Stomach (tissue), 9 donors: ENCODE measurements around the gene MISP3. TPM values are rescaled to one million over a fixed set of nuclear protein-coding genes. Genes with fewer than 3 reads are reported as not detected.

Experiments used
- DNase-seq, 2 donors: peaks; one replicate each; pipeline versions ENCODE4 v3.0.0 to v3.0.0-alpha.2; 2013 to 2019
- H3K27ac ChIP-seq, 5 donors: fragments of 200-600 bp in 4 of 5; sonication (generic) in 4 of 5; one replicate each; pipeline ENCODE4 v1.5.1; 2013 to 2019; ENCODE audit warnings: mild to moderate bottlenecking in 1 of 5, moderate library complexity in 1 of 5
- H3K27me3 ChIP-seq, 3 donors: fragments of 200-600 bp; sonication (generic); one replicate each; pipeline ENCODE4 v1.5.1; 2017 to 2019; ENCODE audit warnings: mixed run types in 1 of 3
- H3K36me3 ChIP-seq, 4 donors: fragments of 200-600 bp; sonication (generic); 1 replicate in 3 of 4; 2 replicates in 1 of 4; pipeline ENCODE4 v1.5.1; 2016 to 2019
- H3K4me1 ChIP-seq, 4 donors: fragments of 200-600 bp; sonication (generic); one replicate each; pipeline ENCODE4 v1.5.1; 2016 to 2019
- H3K4me3 ChIP-seq, 4 donors: fragments of 200-600 bp; sonication (generic) in 3 of 4; one replicate each; pipeline ENCODE4 v1.5.1; 2016 to 2019; ENCODE audit warnings: mild to moderate bottlenecking in 1 of 4
- H3K9me3 ChIP-seq, 4 donors: fragments of 200-600 bp; sonication (generic); one replicate each; pipeline ENCODE4 v1.5.1; 2016 to 2019
- CTCF ChIP-seq, 7 experiments: fragments of 450-650 bp in 4 of 7; fragments of 200-600 bp in 3 of 7; sonication (generic) in 3 of 7; IDR thresholded peaks; one replicate each; pipeline ENCODE4 v1.5.1; 2016 to 2019; ENCODE audit warnings: antibody characterized with exemption in 7 of 7, control low read depth in 2 of 7, mild to moderate bottlenecking in 1 of 7
- EP300 ChIP-seq: sonication (generic); formaldehyde crosslinking; IDR thresholded peaks from one replicate; pipeline ENCODE4 v1.6.1; 2017; ENCODE audit warnings: antibody characterized with exemption
- POLR2A ChIP-seq, 4 donors: fragments of 450-650 bp; IDR thresholded peaks; one replicate each; pipeline ENCODE4 v1.6.1; 2016; ENCODE audit warnings: antibody characterized with exemption in 4 of 4, control low read depth in 2 of 4, mild to moderate bottlenecking in 1 of 4, moderate library complexity in 1 of 4
- POLR2AphosphoS5 ChIP-seq, 3 donors: sonication (generic); formaldehyde crosslinking; IDR thresholded peaks; one replicate each; pipeline ENCODE4 v1.6.1; 2016; ENCODE audit warnings: antibody characterized with exemption in 3 of 3
- WGBS, 5 donors: extraction: QIAGEN DNeasy Blood & Tissue Kit in 3 of 5; methylation state at CpG; one replicate each; pipeline versions ENCODE4 v1.1.5 to v1.1.7; 2013 to 2018; 5-methylcytosine and 5-hydroxymethylcytosine counted together
- intact Hi-C: fragments of 100-400 bp; cut with DNase I; formaldehyde crosslinking; loops from one replicate; pipeline ENCODE4 v1.15.1; 2023; ENCODE audit warnings: low total_unique reads
- polyA plus RNA-seq, 3 donors: library from polyadenylated mRNA; stranded (reverse); fragments of 200-250 nt; gene quantifications; one replicate each; pipeline ENCODE4 v1.2.3, GENCODE V29; 2013
- total RNA-seq, 5 donors: library from RNA; depleted of rRNA; stranded (reverse); fragments of >200 nt; gene quantifications; one replicate each; pipeline versions ENCODE4 v1.1.0 to v1.2.3, GENCODE V29; 2014 to 2016
- donor health status: healthy with polysubstance abuse.
- donor health status: Bipolar disorder and iron deficiency.
- donor health status: healthy.

MISP3 gene
- total and polyA plus RNA-seq, 8 donors: 2.0 to 88.7 (median 27.4) TPM

- no peaks in the 10 kb centered on the region for H3K36me3 ChIP-seq
- 56 to 79% (median 63%) methylated on average over 2 of the region's 2 CpGs for WGBS, 5 donors
- H3K9me3 ChIP-seq: no peaks in the 10 kb centered on the region
- DNase-seq: no peak
- TF ChIP-seq EP300 (no peak), POLR2A (IDR thresholded peaks at IDR 0.05) (no peak), CTCF (IDR thresholded peaks at IDR 0.05) (no peak), POLR2AphosphoS5 (IDR thresholded peaks at IDR 0.05) (no peak)
- intact Hi-C loops: no loop called here
- H3K4me1 ChIP-seq: peaks cover 35 to 65% (median 51%) of the 10 kb centered on the region in 4 donors
- H3K4me3 ChIP-seq: no peak overlapping the region
- no peaks in the 10 kb centered on the region for H3K27me3 ChIP-seq
- peak overlapping the region in 1 of 5 donors; percentile 43 for H3K27ac ChIP-seq
These were observed 5.8 kb downstream of the MISP3 start for GRCh38 chr19:14078411-14078810.

GRCh38 chr19:14080887-14081796 lies 8.6 kb downstream of the MISP3 start:
- Histone ChIP-seq H3K27ac (peak overlapping the region; percentile 90 to 96 (median 92)), H3K9me3 (no peaks in the 10 kb centered on the region), H3K27me3 (no peaks in the 10 kb centered on the region), H3K4me1 (peaks cover 21 to 63% (median 40%) of the 10 kb centered on the region in 4 donors), H3K36me3 (no peaks in the 10 kb centered on the region), H3K4me3 (peak overlapping the region; percentile 60 to 83 (median 82))
- TF ChIP-seq EP300 (no peak), POLR2AphosphoS5 (IDR thresholded peaks at IDR 0.05) (peak; percentile 76 to 92 (median 90)), CTCF (IDR thresholded peaks at IDR 0.05) (peak in 1 of 7 experiments; percentile 24), POLR2A (IDR thresholded peaks at IDR 0.05) (peak in 1 of 4 donors; percentile 55)
- peak; percentile 99 to 100 for DNase-seq
- WGBS, 5 donors: 0 to 1% (median 0%) methylated on average over 39 to 50 of the region's 50 CpGs
- intact Hi-C loops: no loop called here

DNA sequence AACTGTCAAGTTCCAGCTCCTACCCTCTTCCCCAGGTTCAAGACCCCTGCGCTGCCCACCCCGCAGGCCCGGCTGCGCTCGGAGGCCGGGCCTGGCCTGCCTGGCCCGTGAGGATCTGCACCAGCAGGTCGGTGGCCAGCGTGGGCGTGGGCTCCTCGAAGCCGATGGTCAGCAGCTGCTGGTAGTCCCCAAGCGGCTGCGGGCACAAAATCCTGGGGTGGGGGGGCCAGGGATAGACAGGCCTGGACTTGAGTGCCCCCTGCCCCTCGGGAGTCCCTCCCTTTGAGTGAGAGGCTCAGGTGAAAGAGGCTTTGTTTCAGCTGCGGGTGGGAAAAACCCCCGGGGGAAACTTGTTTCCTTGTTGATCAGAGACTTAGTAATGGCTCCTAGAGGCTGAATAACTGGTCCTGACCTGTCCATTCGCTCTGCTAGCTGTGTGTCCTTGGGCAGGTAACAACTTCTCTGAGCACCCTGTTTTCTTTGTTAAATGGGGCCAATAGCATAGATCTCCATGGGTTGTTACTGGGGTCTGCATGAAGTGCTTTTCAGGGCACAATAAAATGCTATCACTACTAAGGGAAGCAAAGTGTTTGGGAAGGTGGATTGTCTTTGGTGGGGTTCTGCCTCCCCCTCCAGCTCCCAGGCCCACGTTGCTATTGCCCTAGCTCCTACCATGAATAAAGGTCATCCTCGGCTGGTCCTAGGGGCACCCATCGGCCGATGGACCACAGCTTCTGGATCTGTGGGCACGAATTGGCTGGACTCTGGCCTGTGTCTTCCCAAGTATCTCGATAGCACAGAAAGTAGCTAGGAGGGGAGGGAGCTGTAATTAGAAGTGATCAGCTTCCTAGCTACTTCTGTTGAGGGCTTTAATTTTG lies 9.4 kb downstream of the MISP3 start:
- peaks cover 0 to 6% (median 0%) of the 10 kb centered on the region in 4 donors for H3K36me3 ChIP-seq
- no peaks in the 10 kb centered on the region for H3K27me3 ChIP-seq
- intact Hi-C loops: no loop called here
- H3K4me1 ChIP-seq: peaks cover 21 to 62% (median 40%) of the 10 kb centered on the region in 4 donors
- 14 to 27% (median 15%) methylated on average over 14 to 24 of the region's 24 CpGs for WGBS, 5 donors
- no peaks in the 10 kb centered on the region for H3K9me3 ChIP-seq
- H3K27ac ChIP-seq: peak overlapping the region; percentile 90 to 96 (median 92)
- DNase-seq: peak; percentile 45 to 74
- TF ChIP-seq EP300 (no peak), CTCF (IDR thresholded peaks at IDR 0.05) (no peak)
- peak overlapping the region; percentile 60 to 83 (median 82) for H3K4me3 ChIP-seq

DNA sequence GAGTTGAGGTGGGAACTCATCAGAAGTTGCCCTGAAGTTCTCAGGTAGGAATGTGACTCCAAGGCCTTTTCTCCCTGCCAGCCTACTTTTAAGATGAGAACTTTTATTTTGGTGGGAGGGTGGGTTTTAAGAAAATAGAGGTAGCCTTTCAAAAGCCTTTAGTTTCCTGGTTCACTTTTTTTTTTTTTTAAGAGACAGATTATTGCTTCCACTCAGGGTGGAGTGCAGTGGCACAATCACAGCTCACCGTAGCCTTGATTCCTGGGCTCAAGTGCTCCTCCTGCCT lies 10.0 kb downstream of the MISP3 start:
- H3K4me3 ChIP-seq: peak overlapping the region in 3 of 4 donors; percentile 60 to 83 (median 82)
- peak overlapping the region in 4 of 5 donors; percentile 90 to 96 (median 94) for H3K27ac ChIP-seq
- no peak for DNase-seq
- H3K4me1 ChIP-seq: peaks cover 21 to 59% (median 40%) of the 10 kb centered on the region in 4 donors
- TF ChIP-seq EP300 (no peak), CTCF (IDR thresholded peaks at IDR 0.05) (no peak), POLR2AphosphoS5 (IDR thresholded peaks at IDR 0.05) (no peak), POLR2A (IDR thresholded peaks at IDR 0.05) (no peak)
- H3K36me3 ChIP-seq: peaks cover 0 to 10% (median 2%) of the 10 kb centered on the region in 4 donors
- 0 to 63% (median 31%) methylated on average over 1 of the region's 1 CpG for WGBS, 5 donors
- no peaks in the 10 kb centered on the region for H3K9me3 ChIP-seq
- intact Hi-C loops: no loop called here
- no peaks in the 10 kb centered on the region for H3K27me3 ChIP-seq
